ENCODE data around the gene DYSF.

Gene DYSF

GRCh38 chr2:71665168-71666093, 212.1 kb downstream of the DYSF start:
- H3K9me3 ChIP-seq, result no peaks in the 10 kb centered on the region
- H3K36me3 ChIP-seq, result peaks cover 98% of the 10 kb centered on the region
- no peak for TF ChIP-seq CTCF (IDR thresholded peaks at IDR 0.05)

GRCh38 chr2:71666094-71666474, 212.7 kb downstream of the DYSF start:
- H3K27me3 ChIP-seq, result no peaks in the 10 kb centered on the region
- no peak overlapping the region for H3K4me3 ChIP-seq (ENCODE audit: low read depth in 1 of 2, low read length in 1 of 2)
- no peaks in the 10 kb centered on the region for H3K9me3 ChIP-seq
- H3K27ac ChIP-seq, result no peak overlapping the region
- no peak for TF ChIP-seq CTCF (IDR thresholded peaks at IDR 0.05)
- peaks cover 100% of the 10 kb centered on the region for H3K36me3 ChIP-seq
- peaks cover 16 to 24% of the 10 kb centered on the region in 2 experiments for H3K4me1 ChIP-seq (ENCODE audit: control insufficient read depth in 1 of 2, insufficient read depth in 1 of 2, low read depth in 1 of 2, low read length in 1 of 2)

More at GRCh38 chr2:71665168-71666093, 212.1 kb downstream of the DYSF start:
- H3K4me3 ChIP-seq (ENCODE audit: low read depth in 1 of 2, low read length in 1 of 2), result no peak overlapping the region
- H3K4me1 ChIP-seq (ENCODE audit: control insufficient read depth in 1 of 2, insufficient read depth in 1 of 2, low read depth in 1 of 2, low read length in 1 of 2), result peaks cover 21 to 25% of the 10 kb centered on the region in 2 experiments
- no peak overlapping the region for H3K27ac ChIP-seq
- H3K27me3 ChIP-seq, result no peaks in the 10 kb centered on the region

DNA sequence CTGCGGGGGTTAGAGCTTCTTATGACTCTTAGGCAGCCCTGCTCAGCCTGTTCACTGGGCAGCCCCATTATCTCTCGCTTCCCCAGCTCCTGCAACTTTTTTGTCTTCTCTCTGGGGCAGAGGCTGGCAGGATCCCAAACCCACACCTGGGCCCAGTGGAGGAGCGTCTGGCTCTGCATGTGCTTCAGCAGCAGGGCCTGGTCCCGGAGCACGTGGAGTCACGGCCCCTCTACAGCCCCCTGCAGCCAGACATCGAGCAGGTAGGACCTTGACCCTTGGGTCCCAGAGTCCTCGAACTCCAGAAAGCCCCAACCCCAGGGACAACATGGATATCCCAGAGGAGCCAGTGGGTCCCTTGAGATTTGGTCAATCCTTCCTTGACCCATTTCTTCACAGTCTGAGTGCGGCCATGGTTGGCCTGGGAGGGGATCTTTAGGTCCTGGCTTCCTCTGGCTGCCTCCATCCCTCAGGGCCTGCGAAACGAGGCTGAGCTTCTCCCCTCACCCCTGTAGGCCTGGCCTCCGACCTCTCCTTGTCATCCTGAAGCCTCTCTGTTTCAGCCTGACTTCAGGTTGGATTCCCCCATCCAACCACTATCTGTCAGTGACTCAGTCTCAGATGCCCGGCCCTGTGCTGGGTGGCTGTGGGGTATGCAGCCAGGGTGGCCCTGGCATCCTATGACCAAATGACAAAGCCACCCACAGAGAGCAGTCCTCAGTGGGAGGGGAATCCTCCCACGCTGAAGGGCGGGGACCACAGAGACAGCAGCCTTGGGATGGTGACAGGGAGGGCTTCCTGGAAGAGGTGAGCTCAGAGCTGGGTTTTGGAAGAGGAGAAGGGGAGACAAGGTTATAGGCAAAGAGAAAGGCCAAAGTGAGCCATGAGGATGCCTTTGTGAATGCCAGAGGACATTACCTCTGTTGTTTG, 214.2 kb downstream of the DYSF start:
- H3K4me1 ChIP-seq (ENCODE audit: control insufficient read depth in 1 of 2, insufficient read depth in 1 of 2, low read depth in 1 of 2, low read length in 1 of 2), result peaks cover 1 to 13% of the 10 kb centered on the region in 2 experiments
- no peak for TF ChIP-seq CTCF (IDR thresholded peaks at IDR 0.05)
- no peak overlapping the region for H3K4me3 ChIP-seq (ENCODE audit: low read depth in 1 of 2, low read length in 1 of 2)
- no peaks in the 10 kb centered on the region for H3K9me3 ChIP-seq
- no peak overlapping the region for H3K27ac ChIP-seq
- no peaks in the 10 kb centered on the region for H3K27me3 ChIP-seq
- peaks cover 100% of the 10 kb centered on the region for H3K36me3 ChIP-seq

DNA sequence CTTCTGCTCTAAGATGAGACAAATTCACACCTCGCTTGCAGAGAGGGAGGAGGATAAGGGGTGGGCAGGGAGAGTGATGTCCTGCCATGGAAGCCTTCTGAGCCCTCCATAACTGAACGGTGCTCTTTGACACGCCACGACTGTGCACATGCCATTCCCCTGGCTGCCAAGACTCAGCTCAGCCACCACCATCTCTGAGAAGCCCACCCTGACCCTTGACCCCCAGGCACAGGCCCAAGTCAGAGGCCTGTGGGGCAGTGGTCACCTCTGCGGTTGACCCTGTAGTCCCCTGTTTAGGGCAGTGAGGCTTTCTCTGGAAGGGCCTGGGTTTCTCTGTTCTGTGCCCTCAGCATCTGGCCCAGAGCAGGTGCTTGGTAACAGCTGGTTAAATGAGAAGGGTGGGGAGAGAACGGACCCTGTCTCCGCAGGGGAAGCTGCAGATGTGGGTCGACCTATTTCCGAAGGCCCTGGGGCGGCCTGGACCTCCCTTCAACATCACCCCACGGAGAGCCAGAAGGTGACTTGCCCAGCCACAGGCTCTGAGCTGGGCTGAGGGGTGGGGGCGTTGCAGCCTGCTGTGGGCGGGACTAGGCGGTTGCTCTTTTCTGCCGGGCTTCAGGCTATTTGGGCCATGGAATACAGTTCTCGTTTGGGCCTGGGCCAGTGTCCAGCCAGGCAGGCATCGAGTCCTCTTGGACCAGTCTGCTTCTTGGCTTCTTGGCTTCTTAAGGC, 215.1 kb downstream of the DYSF start:
- no peak overlapping the region for H3K27ac ChIP-seq
- no peak for TF ChIP-seq CTCF (IDR thresholded peaks at IDR 0.05)
- no peaks in the 10 kb centered on the region for H3K27me3 ChIP-seq
- peaks cover 100% of the 10 kb centered on the region for H3K36me3 ChIP-seq
- H3K4me3 ChIP-seq (ENCODE audit: low read depth in 1 of 2, low read length in 1 of 2), result no peak overlapping the region
- H3K4me1 ChIP-seq (ENCODE audit: control insufficient read depth in 1 of 2, insufficient read depth in 1 of 2, low read depth in 1 of 2, low read length in 1 of 2), result peaks cover 0 to 8% of the 10 kb centered on the region in 2 experiments
- no peaks in the 10 kb centered on the region for H3K9me3 ChIP-seq

DNA sequence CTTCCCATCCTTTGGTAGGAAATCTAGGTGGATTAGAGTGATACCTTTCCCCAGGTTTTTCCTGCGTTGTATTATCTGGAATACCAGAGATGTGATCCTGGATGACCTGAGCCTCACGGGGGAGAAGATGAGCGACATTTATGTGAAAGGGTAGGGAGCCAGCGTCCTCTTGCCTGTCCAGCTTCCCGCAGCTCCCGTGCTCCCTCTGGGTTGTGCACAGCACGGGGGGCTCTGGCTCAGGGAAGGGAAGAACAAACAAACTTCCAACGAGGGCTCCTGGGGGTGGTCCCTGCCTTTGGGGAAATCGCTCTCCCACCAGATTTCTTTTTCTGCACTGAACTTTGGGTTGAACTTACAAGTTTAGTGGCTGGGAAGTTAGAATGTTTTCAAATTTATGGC, 215.7 kb downstream of the DYSF start:
- Histone ChIP-seq H3K27ac (no peak overlapping the region), H3K4me1 (ENCODE audit: control insufficient read depth in 1 of 2, insufficient read depth in 1 of 2, low read depth in 1 of 2, low read length in 1 of 2) (peaks cover 0 to 8% of the 10 kb centered on the region in 2 experiments), H3K9me3 (no peaks in the 10 kb centered on the region), H3K27me3 (no peaks in the 10 kb centered on the region), H3K4me3 (ENCODE audit: low read depth in 1 of 2, low read length in 1 of 2) (no peak overlapping the region), H3K36me3 (peaks cover 100% of the 10 kb centered on the region)
- TF ChIP-seq CTCF (IDR thresholded peaks at IDR 0.05), result no peak
